Lower leg skin (tissue), 4 donors: ENCODE data around the gene BMAL2. TPM values are rescaled to one million over a fixed set of nuclear protein-coding genes. Genes with fewer than 3 reads are reported as not detected.

Experiments
- DNase-seq, 2 donors: peaks; one replicate each; pipeline ENCODE4 v3.0.0-alpha.2; 2019; ENCODE audit warnings: low spot score in 2 of 2
- H3K4me3 ChIP-seq: fragments of 200-600 bp; sonication (generic); 2 replicates; pipeline ENCODE4 v1.5.1; 2017; ENCODE audit warnings: mild to moderate bottlenecking, low read depth; ENCODE audit not compliant: poor library complexity, severe bottlenecking
- POLR2A ChIP-seq, 2 donors: fragments of 450-650 bp; IDR thresholded peaks; one replicate each; pipeline ENCODE4 v1.6.1; 2016 to 2017; ENCODE audit warnings: antibody characterized with exemption in 2 of 2, mild to moderate bottlenecking in 1 of 2, moderate library complexity in 1 of 2
- WGBS, 2 donors: methylation state at CpG; one replicate each; pipeline ENCODE4 v1.1.5; 2018; 5-methylcytosine and 5-hydroxymethylcytosine counted together
- intact Hi-C: fragments of 100-400 bp; cut with DNase I; formaldehyde crosslinking; loops from one replicate; pipeline ENCODE4 v1.15.0; 2023; ENCODE audit warnings: low total_unique reads
- total RNA-seq, 4 donors: library from RNA; depleted of rRNA; stranded (reverse); fragments of >200 nt; gene quantifications; one replicate each; pipeline ENCODE4 v1.1.0, GENCODE V29; 2016
- TF ChIP-seq, protein P1 (sequence below), 3 donors: fragments of 450-650 bp; IDR thresholded peaks; one replicate each; pipeline ENCODE4 v1.5.1; 2016; ENCODE audit warnings: antibody characterized with exemption in 3 of 3, mild to moderate bottlenecking in 3 of 3, moderate library complexity in 2 of 3

Gene BMAL2
- total RNA-seq, 4 donors from 2014 or later: 11.6 to 24.2 (median 19.1) TPM

DNA sequence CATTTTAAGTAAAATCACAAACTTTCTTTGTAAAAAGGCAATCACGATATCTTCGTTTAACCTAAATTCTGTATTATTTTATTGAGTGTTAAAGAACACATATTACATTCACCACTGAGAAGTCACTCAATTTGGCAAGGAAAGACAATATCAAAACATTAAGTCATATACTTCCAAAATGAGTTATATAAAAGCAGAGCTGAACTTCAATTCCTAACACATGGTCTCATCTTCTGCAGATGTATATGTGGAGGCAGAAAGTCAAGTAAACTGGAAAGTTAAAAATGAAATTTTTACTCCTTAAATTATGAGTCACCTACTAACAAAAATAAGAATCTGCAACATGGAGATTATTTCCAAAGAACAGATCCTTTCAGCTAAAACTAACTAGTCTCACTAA lies 28.7 kb downstream of the BMAL2 start:
- WGBS, 2 donors: 89 to 94% methylated on average over 2 of the region's 2 CpGs
- no peak overlapping the region for H3K4me3 ChIP-seq
- TF ChIP-seq, protein P1, sequence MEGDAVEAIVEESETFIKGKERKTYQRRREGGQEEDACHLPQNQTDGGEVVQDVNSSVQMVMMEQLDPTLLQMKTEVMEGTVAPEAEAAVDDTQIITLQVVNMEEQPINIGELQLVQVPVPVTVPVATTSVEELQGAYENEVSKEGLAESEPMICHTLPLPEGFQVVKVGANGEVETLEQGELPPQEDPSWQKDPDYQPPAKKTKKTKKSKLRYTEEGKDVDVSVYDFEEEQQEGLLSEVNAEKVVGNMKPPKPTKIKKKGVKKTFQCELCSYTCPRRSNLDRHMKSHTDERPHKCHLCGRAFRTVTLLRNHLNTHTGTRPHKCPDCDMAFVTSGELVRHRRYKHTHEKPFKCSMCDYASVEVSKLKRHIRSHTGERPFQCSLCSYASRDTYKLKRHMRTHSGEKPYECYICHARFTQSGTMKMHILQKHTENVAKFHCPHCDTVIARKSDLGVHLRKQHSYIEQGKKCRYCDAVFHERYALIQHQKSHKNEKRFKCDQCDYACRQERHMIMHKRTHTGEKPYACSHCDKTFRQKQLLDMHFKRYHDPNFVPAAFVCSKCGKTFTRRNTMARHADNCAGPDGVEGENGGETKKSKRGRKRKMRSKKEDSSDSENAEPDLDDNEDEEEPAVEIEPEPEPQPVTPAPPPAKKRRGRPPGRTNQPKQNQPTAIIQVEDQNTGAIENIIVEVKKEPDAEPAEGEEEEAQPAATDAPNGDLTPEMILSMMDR (IDR thresholded peaks at IDR 0.05): no peak
- TF ChIP-seq POLR2A (IDR thresholded peaks at IDR 0.05): no peak
- DNase-seq: no peak
- intact Hi-C loops: no loop called here

DNA sequence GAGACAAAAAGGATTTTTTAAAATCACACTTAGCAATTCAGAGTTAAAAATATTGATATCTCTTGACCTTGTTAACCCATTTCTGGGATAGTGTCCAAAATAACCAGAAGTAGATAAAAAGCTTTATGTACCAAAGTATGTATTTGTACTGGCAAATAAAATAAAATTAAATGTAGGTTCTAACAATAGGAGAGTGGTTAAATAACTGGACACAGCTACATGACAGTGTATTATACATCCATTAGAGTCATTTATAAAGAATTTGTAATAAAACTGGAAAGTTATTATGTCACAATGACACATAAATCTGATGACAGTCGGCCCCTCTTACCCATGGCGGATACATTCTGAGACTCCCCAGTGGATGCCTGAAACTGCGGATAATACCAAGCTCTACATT lies 34.0 kb downstream of the BMAL2 start:
- intact Hi-C loops: no loop called here
- TF ChIP-seq, protein P1 (IDR thresholded peaks at IDR 0.05): no peak
- no peak for TF ChIP-seq POLR2A (IDR thresholded peaks at IDR 0.05)
- DNase-seq: no peak
- WGBS, 2 donors: 94 to 96% methylated on average over 3 of the region's 3 CpGs
- H3K4me3 ChIP-seq: no peak overlapping the region

DNA sequence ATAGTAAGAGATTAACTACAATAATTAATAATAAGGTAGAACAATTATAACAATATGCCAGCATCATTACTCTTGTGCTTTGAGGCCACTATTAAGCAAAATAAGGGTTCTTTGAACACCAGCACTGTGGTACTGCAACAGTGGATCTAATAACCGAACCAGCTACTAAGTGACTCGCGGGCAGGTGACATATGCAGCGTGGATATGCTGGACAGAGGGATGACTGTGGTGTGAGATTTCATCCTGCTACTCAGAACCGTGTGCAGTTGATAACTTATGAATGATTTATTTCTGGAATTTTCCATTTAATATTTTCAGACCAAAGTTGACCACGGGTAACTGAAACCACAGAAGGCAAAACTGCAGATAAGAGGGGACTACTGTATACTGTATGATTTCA lies 34.4 kb downstream of the BMAL2 start:
- DNase-seq: no peak
- TF ChIP-seq, protein P1 (IDR thresholded peaks at IDR 0.05): no peak
- no peak for TF ChIP-seq POLR2A (IDR thresholded peaks at IDR 0.05)
- no peak overlapping the region for H3K4me3 ChIP-seq
- intact Hi-C loops: no loop called here
- WGBS, 2 donors: 82 to 88% methylated on average over 6 of the region's 6 CpGs

DNA sequence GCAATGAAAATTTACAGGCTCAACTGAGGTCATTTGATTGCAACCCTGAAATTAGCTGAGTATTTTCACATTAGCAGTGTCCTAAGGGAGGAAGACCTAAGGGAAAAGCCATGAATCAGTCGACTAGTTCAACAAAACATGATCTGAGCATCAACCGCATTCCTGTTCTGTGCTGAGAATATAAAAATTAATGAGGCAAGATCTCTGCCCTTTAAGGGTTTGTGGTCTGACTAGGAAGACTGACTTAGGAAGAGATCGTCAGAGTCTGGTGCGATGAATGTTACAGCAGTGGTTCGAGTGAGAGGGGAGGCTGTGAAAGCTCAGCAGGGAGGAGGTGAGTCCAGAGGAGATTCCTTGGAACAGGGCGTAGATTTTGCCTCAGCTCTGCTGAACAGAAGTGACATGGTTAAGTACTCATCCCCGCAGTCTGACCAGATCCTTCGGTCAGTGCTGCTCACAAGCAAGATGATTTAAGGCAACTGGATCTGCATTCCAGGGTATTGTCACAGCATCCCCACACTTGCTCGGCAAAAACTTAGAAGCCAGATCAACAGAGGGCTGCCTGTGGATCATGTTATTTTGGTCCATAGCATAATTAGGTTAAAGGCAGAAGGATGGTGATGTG lies 49.6 kb downstream of the BMAL2 start:
- no peak for DNase-seq
- intact Hi-C loops: no loop called here
- no peak overlapping the region for H3K4me3 ChIP-seq
- 71 to 78% methylated on average over 9 of the region's 9 CpGs for WGBS, 2 donors
- TF ChIP-seq POLR2A (IDR thresholded peaks at IDR 0.05): no peak

Other genes starting within 250 kb of the BMAL2 start
- gene STK38L, start 88.5 kb upstream of the BMAL2 start, total RNA-seq: 10 to 100 TPM; 19.1 to 39.2 (median 27.1) TPM
- gene SMCO2, start 113.9 kb downstream of the BMAL2 start, total RNA-seq: not detected
- 10 to 100 TPM; 47.2 to 77.3 (median 52.7) TPM for gene PPFIBP1, start 191.4 kb downstream of the BMAL2 start, total RNA-seq